ENCODE results near the gene HS6ST2.
A peak's percentile ranks its signal among the peaks of the same experiment; 100 is the strongest.

DNA sequence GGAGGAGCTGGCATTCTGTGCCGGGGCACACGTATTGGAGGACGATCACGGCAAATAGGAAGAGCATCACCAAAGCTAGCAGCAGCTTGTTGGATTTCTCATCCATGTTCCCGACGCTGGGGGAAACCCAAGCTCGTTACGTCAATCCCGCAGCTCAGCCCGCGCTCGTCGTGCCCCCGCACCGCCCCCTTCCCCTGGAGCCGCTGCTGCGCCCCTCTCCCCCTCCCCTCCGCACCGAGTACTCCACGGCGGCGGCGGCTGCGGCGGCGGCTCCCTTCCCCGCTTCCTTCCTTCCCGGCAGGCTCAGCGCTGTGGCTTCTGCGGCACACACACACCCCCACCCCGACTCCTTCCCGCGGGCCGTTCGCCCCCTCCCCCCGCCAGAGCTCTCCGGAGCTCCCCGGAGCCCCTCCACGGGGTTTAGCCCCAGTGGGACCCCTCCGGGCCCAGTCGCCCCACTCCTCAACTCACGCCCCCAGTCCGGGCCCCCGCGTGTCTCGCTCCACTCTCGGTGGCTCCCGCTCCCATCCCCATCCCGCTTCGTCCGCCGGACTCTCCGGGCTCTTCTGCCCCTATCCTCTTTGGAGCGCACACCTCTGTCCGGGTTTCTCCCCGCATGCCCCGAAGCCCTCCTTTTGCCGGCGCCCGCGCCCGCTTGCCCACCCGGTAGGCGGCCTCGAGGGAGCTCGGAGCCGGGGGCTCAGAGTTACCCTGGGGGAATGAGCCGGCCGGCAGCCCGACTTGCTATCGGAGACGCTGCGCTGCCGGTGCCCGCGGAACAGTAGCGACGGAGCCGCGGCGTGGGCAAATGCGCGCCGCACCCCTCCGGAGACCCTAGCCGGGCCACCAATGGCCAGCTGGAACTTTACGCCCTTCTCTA lies 978 bp downstream of the HS6ST2 start:
- no peak for TF ChIP-seq CTCF (IDR thresholded peaks at IDR 0.05; ENCODE audit: borderline replicate concordance, extremely low read depth, low read length, poor library complexity, severe bottlenecking)
- peak; percentile 55 for TF ChIP-seq EZH2 (IDR thresholded peaks at IDR 0.05; ENCODE audit: borderline replicate concordance, low read depth, low read length, severe bottlenecking)
